ENCODE data around the gene FBXO10. TPM values are rescaled to one million over a fixed set of nuclear protein-coding genes. Genes with fewer than 3 reads are reported as not detected.

FBXO10 gene
- total and polyA plus RNA-seq, 3 donors from 2014 or later = 28.3 to 31.7 (median 28.7) TPM

DNA sequence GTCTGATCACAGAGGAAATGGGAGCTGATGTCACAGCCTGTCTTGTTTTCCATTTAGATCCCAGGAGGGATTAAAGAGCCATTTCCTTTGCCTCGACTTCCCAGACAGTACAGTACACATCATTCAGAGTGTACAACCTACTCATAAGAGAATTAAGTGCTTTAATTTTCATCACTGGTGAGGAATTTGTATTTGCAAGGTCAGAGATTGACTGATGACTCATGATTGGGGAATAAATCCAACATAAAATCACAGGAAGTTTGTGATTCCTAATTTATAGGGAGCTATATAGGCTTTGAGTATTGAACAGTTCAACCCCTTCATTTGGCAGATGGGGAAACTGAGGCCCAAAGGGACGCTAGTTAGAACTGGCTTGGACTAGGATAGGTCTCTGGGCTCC lies 20.3 kb upstream of the FBXO10 start:
- no peak for DNase-seq
- no peak for TF ChIP-seq POLR2A (IDR thresholded peaks at IDR 0.05)
- TF ChIP-seq, protein P1, sequence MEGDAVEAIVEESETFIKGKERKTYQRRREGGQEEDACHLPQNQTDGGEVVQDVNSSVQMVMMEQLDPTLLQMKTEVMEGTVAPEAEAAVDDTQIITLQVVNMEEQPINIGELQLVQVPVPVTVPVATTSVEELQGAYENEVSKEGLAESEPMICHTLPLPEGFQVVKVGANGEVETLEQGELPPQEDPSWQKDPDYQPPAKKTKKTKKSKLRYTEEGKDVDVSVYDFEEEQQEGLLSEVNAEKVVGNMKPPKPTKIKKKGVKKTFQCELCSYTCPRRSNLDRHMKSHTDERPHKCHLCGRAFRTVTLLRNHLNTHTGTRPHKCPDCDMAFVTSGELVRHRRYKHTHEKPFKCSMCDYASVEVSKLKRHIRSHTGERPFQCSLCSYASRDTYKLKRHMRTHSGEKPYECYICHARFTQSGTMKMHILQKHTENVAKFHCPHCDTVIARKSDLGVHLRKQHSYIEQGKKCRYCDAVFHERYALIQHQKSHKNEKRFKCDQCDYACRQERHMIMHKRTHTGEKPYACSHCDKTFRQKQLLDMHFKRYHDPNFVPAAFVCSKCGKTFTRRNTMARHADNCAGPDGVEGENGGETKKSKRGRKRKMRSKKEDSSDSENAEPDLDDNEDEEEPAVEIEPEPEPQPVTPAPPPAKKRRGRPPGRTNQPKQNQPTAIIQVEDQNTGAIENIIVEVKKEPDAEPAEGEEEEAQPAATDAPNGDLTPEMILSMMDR (IDR thresholded peaks at IDR 0.05) = no peak
- H3K27ac ChIP-seq = no peak overlapping the region
- 77 to 82% methylated on average over 2 of the region's 2 CpGs for WGBS, 2 donors
- H3K36me3 ChIP-seq (ENCODE audit: low read depth, missing control alignments) = no peaks in the 10 kb centered on the region
- intact Hi-C loops (cut with DNase I; ENCODE audit: low total_unique reads) = no loop called here
- no peaks in the 10 kb centered on the region for H3K27me3 ChIP-seq
- H3K9me3 ChIP-seq = no peaks in the 10 kb centered on the region
- H3K4me3 ChIP-seq = no peak overlapping the region
- H3K4me1 ChIP-seq = no peaks in the 10 kb centered on the region

DNA sequence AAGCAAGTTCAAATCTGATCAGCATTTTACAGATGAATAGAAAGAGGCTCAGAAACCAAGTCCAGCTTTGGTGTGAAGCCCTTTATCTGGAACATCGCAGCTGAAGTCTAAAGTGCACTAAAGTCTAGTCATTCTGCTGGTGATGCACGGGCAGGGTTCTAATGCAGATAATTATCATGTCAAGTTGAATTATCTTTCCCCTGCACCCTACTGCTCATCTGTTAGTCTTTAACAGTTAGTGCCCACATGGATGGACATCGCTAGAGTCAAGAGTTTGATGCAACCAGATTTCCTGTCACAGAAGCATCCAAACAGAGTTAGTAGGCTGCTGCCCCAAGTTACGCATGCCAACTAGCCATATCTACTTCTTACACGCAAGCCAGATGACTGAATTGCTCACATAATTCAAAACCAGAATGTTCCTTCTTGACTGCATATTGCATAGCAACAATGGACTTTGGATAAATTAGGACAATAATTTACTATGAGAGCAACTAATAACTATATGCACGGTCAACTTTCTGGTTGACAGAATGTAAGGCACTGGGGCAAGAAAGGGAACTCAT lies 17.8 kb upstream of the FBXO10 start:
- intact Hi-C loops (cut with DNase I; ENCODE audit: low total_unique reads) = no loop called here
- no peak for DNase-seq
- WGBS, 2 donors = 67% methylated on average over 6 of the region's 6 CpGs
- TF ChIP-seq, protein P1 (IDR thresholded peaks at IDR 0.05) = no peak
- no peak for TF ChIP-seq POLR2A (IDR thresholded peaks at IDR 0.05)
- Histone ChIP-seq H3K4me1 (peaks cover 6% of the 10 kb centered on the region), H3K36me3 (ENCODE audit: low read depth, missing control alignments) (no peaks in the 10 kb centered on the region), H3K4me3 (no peak overlapping the region), H3K27ac (no peak overlapping the region), H3K9me3 (no peaks in the 10 kb centered on the region), H3K27me3 (no peaks in the 10 kb centered on the region)

- intact Hi-C loops (cut with DNase I; ENCODE audit: low total_unique reads) = no loop called here
- DNase-seq = peak; percentile 96
- Histone ChIP-seq H3K36me3 (ENCODE audit: low read depth, missing control alignments) (no peaks in the 10 kb centered on the region), H3K9me3 (no peaks in the 10 kb centered on the region), H3K27me3 (no peaks in the 10 kb centered on the region), H3K4me1 (peaks cover 6% of the 10 kb centered on the region), H3K4me3 (peak within 1 kb of the TSS; percentile 92), H3K27ac (peak within 1 kb of the TSS; percentile 75 to 78)
- WGBS, 2 donors = 0 to 2% methylated on average over 14 to 72 of the region's 72 CpGs
- TF ChIP-seq, protein P1 (IDR thresholded peaks at IDR 0.05) = no peak
- peak; percentile 4 for TF ChIP-seq POLR2A (IDR thresholded peaks at IDR 0.05)
Observed at GRCh38 chr9:37592108-37592951, 16.1 kb upstream of the FBXO10 start, which contains the start of gene TOMM5. TSS of gene TOMM5 (minus strand) at chr9:37592597. CDS start at chr9:37592532, 65 bp downstream.

- WGBS, 2 donors = 59 to 80% methylated on average over 4 of the region's 4 CpGs
- H3K36me3 ChIP-seq (ENCODE audit: low read depth, missing control alignments) = no peaks in the 10 kb centered on the region
- intact Hi-C loops (cut with DNase I; ENCODE audit: low total_unique reads) = no loop called here
- DNase-seq = peak; percentile 70
- TF ChIP-seq POLR2A (IDR thresholded peaks at IDR 0.05) = no peak
- TF ChIP-seq, protein P1 (IDR thresholded peaks at IDR 0.05) = no peak
- no peaks in the 10 kb centered on the region for H3K9me3 ChIP-seq
- no peak overlapping the region for H3K4me3 ChIP-seq
- H3K27me3 ChIP-seq = no peaks in the 10 kb centered on the region
- no peak overlapping the region for H3K27ac ChIP-seq
- H3K4me1 ChIP-seq = peaks cover 6% of the 10 kb centered on the region
Observed at GRCh38 chr9:37587521-37587920, 11.3 kb upstream of the FBXO10 start.

Measured in testis (tissue), 3 donors.